Measurements from ENCODE around the gene PDYN. TPM values are rescaled to one million over a fixed set of nuclear protein-coding genes. Genes with fewer than 3 reads are reported as not detected.
A peak's percentile ranks its signal among the peaks of the same experiment; 100 is the strongest.

PDYN gene
- total RNA-seq, 4 donors from 2014 or later: not detected

DNA sequence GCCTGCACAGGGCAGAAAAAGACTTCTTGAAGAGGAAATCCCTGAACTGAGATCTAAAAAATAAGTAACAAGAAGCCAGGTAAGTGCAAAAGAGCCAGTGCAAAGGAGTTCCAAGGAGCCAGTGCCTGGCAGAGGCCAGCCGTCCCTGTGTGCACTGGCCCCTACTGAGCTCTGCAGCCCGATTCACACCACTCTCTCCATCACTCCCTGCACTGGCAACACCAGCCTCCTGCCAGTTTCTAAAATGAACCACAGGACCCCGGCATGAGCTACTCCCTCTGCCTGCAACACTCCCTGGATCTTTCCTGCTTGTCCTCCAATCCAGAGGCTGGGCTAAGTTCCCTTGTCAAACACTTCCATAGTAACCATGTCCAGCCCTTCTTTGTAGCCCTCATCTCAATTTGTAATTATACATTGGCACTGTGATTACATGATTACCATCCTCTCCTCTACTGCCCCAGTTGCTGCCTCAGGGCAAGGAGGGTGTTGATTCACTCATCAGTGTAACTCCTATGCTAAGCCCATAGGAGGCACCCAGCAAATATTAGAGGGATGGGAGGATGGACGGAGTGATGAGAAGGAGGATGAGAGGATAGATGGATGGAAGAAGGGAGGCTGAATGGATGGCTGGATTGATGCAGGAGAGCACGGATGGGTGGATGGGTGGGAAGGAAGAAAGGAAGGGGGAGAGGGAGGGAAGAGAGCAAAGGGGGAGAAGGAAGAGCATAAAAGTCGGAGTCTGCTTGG lies 49.3 kb downstream of the PDYN start:
- intact Hi-C loops (cut with DNase I): no loop called here
- no peaks in the 10 kb centered on the region for H3K9me3 ChIP-seq
- H3K4me1 ChIP-seq: peaks cover 15 to 66% (median 44%) of the 10 kb centered on the region in 3 donors
- no peak for TF ChIP-seq POLR2A (IDR thresholded peaks at IDR 0.05)
- TF ChIP-seq, protein P1, sequence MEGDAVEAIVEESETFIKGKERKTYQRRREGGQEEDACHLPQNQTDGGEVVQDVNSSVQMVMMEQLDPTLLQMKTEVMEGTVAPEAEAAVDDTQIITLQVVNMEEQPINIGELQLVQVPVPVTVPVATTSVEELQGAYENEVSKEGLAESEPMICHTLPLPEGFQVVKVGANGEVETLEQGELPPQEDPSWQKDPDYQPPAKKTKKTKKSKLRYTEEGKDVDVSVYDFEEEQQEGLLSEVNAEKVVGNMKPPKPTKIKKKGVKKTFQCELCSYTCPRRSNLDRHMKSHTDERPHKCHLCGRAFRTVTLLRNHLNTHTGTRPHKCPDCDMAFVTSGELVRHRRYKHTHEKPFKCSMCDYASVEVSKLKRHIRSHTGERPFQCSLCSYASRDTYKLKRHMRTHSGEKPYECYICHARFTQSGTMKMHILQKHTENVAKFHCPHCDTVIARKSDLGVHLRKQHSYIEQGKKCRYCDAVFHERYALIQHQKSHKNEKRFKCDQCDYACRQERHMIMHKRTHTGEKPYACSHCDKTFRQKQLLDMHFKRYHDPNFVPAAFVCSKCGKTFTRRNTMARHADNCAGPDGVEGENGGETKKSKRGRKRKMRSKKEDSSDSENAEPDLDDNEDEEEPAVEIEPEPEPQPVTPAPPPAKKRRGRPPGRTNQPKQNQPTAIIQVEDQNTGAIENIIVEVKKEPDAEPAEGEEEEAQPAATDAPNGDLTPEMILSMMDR (IDR thresholded peaks at IDR 0.05): peak in 1 of 6 experiments; percentile 19
- H3K27me3 ChIP-seq: peaks cover 0 to 32% (median 0%) of the 10 kb centered on the region in 4 donors
- H3K27ac ChIP-seq: peak overlapping the region in 3 of 4 donors; percentile 57 to 69 (median 68)
- no peak overlapping the region for H3K4me3 ChIP-seq
- WGBS, 2 donors: 69 to 75% methylated on average over 6 of the region's 6 CpGs
- no peak for DNase-seq
- H3K36me3 ChIP-seq: no peaks in the 10 kb centered on the region

DNA sequence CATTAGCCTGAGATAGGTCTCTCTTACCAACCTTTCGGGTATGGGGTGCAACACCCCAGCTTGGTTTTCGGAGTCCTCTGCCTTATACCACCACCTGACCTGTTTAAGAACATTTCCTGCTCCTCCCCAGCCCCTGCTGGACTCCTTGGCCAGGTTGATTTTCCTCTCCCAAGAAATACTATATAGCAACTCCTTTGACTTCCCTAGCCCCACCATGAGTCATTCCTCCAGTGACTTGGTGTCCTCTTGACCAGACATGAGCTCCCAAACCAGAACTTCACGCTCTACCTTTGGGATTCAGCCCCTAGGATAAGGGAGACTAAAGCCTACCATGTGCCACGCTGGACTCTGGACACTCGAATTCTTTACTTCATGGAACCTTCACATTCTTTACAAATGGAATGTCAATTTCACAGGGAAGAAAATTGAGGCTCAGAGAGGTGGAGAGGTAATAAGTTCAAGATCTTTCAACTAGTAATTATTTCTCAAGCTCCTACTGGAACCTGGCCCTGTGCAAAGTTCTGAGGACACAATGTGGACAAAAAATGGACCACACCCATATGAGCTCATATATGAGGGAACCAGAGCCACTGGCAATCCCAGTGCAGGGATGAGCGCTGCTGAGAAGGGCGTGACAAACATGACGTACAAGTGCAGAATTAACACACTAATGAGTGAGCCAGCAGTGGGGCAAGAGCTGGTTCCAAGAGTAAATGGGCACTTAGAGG lies 50.4 kb downstream of the PDYN start:
- no peak overlapping the region for H3K4me3 ChIP-seq
- peaks cover 0 to 32% (median 0%) of the 10 kb centered on the region in 4 donors for H3K27me3 ChIP-seq
- H3K9me3 ChIP-seq: no peaks in the 10 kb centered on the region
- 62 to 63% methylated on average over 8 of the region's 8 CpGs for WGBS, 2 donors
- no peak for TF ChIP-seq POLR2A (IDR thresholded peaks at IDR 0.05)
- intact Hi-C loops (cut with DNase I): no loop called here
- no peak for DNase-seq
- H3K27ac ChIP-seq: peak overlapping the region; percentile 50 to 69 (median 67)
- peaks cover 15 to 59% (median 42%) of the 10 kb centered on the region in 3 donors for H3K4me1 ChIP-seq
- peaks cover 0 to 7% (median 0%) of the 10 kb centered on the region in 3 donors for H3K36me3 ChIP-seq

DNA sequence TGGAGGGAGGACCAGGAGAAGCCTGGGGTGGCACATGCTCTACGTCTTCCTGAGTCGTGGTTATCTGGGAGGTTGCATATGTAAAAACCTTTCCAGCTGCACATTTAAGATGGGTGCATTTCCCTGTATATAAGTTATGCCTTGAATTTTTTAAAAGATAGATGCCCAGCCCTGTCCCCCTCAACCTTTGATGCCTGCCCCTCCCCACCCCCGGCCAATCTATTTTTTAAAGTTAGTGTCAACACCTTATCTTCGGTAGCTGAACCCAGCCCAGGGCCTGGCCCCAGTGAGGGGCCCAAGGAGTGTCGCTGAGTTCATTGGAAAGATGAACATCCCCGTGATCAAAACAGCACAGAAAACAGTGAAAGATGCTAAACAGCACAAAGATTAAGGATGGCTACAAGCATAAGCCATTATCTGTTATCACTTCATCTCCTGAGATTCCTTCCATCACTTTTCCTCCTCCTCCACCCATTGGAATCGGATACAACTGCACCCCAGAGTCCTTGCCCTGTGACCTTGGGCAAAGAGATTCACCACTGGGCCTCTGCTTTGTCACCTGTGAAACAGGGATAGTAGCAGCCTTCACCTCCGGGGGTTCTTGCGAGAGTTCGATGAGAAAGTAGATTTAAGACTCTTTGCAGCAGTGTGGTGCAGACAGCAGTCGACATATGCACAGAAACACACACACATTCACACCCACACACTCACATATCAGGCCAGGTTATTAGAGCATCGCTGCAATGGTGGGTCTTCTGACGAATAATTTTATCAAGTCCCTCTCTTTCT lies 51.2 kb downstream of the PDYN start:
- 84 to 90% methylated on average over 10 to 12 of the region's 13 CpGs for WGBS, 2 donors
- Histone ChIP-seq H3K27ac (peak overlapping the region; percentile 50 to 69 (median 67)), H3K4me1 (peaks cover 15 to 59% (median 42%) of the 10 kb centered on the region in 3 donors), H3K4me3 (no peak overlapping the region), H3K9me3 (no peaks in the 10 kb centered on the region), H3K27me3 (peaks cover 0 to 31% (median 0%) of the 10 kb centered on the region in 4 donors), H3K36me3 (peaks cover 0 to 15% (median 0%) of the 10 kb centered on the region in 3 donors)
- DNase-seq: no peak
- intact Hi-C loops (cut with DNase I): no loop called here
- TF ChIP-seq, protein P1 (IDR thresholded peaks at IDR 0.05): no peak
- no peak for TF ChIP-seq POLR2A (IDR thresholded peaks at IDR 0.05)

DNA sequence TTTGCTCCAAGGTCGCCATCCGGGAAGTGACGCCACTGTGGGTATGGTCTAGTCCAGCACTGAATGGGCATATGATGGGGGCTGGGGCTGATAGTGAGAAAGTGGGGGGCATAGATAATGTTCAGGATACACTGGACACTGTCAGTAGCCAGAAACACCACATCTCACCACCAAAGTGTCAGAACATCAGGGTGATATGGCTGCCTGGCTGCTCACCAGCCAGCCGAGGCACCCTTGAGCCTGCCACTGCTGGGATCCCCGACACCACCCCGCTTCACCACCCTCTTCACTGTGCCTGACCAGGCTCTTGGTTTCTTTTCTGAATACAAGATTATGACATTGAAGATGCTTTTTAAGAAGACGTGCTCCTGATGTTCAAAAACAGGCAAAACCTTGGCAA lies 51.8 kb downstream of the PDYN start:
- peaks cover 0 to 21% (median 0%) of the 10 kb centered on the region in 3 donors for H3K36me3 ChIP-seq
- TF ChIP-seq POLR2A (IDR thresholded peaks at IDR 0.05): no peak
- TF ChIP-seq, protein P1 (IDR thresholded peaks at IDR 0.05): no peak
- H3K9me3 ChIP-seq: no peaks in the 10 kb centered on the region
- H3K27ac ChIP-seq: no peak overlapping the region
- no peak for DNase-seq
- intact Hi-C loops (cut with DNase I): no loop called here
- peaks cover 0 to 25% (median 0%) of the 10 kb centered on the region in 4 donors for H3K27me3 ChIP-seq
- WGBS, 2 donors: 83 to 95% methylated on average over 6 to 7 of the region's 7 CpGs
- no peak overlapping the region for H3K4me3 ChIP-seq
- H3K4me1 ChIP-seq: peaks cover 15 to 53% (median 38%) of the 10 kb centered on the region in 3 donors

DNA sequence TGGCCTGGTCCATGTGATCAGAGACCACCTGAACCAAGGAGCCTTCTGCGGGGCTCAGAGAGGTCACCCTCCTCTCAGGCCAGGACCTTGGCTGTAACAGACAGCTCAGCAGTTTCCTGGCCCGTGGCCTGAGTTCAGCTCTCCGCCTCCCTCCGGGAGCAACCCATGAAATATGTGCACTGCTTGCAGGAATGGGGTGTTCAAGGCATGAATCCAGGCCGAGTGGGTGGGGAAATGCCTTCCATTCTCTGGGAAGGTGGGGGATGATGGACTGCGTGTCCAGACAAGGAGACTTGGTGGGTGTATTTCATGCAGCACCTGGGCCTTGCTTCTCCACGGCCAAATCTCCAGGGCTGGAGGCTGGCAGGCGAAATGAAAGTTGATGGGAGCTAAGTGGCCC lies 52.6 kb downstream of the PDYN start:
- no peak for DNase-seq
- peaks cover 12 to 45% (median 32%) of the 10 kb centered on the region in 3 donors for H3K4me1 ChIP-seq
- intact Hi-C loops (cut with DNase I): no loop called here
- peaks cover 0 to 17% (median 0%) of the 10 kb centered on the region in 4 donors for H3K27me3 ChIP-seq
- H3K4me3 ChIP-seq: peak overlapping the region in 1 of 4 donors; percentile 3
- H3K36me3 ChIP-seq: peaks cover 0 to 26% (median 0%) of the 10 kb centered on the region in 3 donors
- WGBS, 2 donors: 7 to 28% methylated on average over 3 of the region's 8 CpGs
- no peak overlapping the region for H3K27ac ChIP-seq
- TF ChIP-seq, protein P1 (IDR thresholded peaks at IDR 0.05): no peak
- no peak for TF ChIP-seq POLR2A (IDR thresholded peaks at IDR 0.05)
- H3K9me3 ChIP-seq: no peaks in the 10 kb centered on the region

Measured in esophagus squamous epithelium (tissue), 5 donors.